ENCODE data around the gene GCC1. TPM values are rescaled to one million over a fixed set of nuclear protein-coding genes. Genes with fewer than 3 reads are reported as not detected.

The GCC1 gene
- total RNA-seq, result 10 to 100 TPM; 26.1 to 32.1 (median 28.7) TPM
- total RNA-seq (2013), result 22.9 TPM

GRCh38 chr7:127585044-127585953 lies at the start of gene GCC1:
TSS of gene GCC1 (minus strand) at chr7:127585596. CDS start at chr7:127585182, 414 bp downstream.
- Histone ChIP-seq H3K27ac (ENCODE audit: low read length) (peak within 1 kb of the TSS; percentile 89), H3K36me3 (ENCODE audit: control insufficient read depth, insufficient read depth, low read length) (peaks cover 24% of the 10 kb centered on the region), H3K9me3 (ENCODE audit: control insufficient read depth, insufficient read depth, low read length) (no peaks in the 10 kb centered on the region), H3K4me3 (ENCODE audit: low read length) (peak within 1 kb of the TSS; percentile 95), H3K4me1 (ENCODE audit: control insufficient read depth, insufficient read depth, low read length) (peaks cover 47% of the 10 kb centered on the region), H3K27me3 (ENCODE audit: control insufficient read depth, insufficient read depth, low read length) (no peaks in the 10 kb centered on the region)
- TF ChIP-seq CTCF (IDR thresholded peaks at IDR 0.05), result no peak
- intact Hi-C loops (cut with micrococcal nuclease), result loop anchor here (1.0 to 5.0 kb wide), 2 partner anchors 66 to 193 kb away; partner anchors contain the start of gene ZNF800
- Mint-ChIP-seq H3K4me3 (peak within 1 kb of the TSS; percentile 95), H3K36me3 (peaks cover 8% of the 10 kb centered on the region), H3K9me3 (no peaks in the 10 kb centered on the region), H3K27me3 (ENCODE audit: low read depth in 2 of 2) (no peaks in the 10 kb centered on the region), H3K27ac (peak within 1 kb of the TSS; percentile 86 to 94), H3K4me1 (peaks cover 69 to 74% of the 10 kb centered on the region in 2 donors)
- WGBS (ENCODE audit: insufficient coverage), result 4% methylated on average over 78 of the region's 78 CpGs
- peak; percentile 81 to 93 (median 83) for ATAC-seq
- DNase-seq, result peak; percentile 96 to 98

GRCh38 chr7:127632276-127632910 lies 47.0 kb upstream of the GCC1 start:
- H3K27ac ChIP-seq (ENCODE audit: low read length), result no peak overlapping the region
- no peak for ATAC-seq
- H3K9me3 Mint-ChIP-seq, result no peaks in the 10 kb centered on the region
- no peaks in the 10 kb centered on the region for H3K4me1 ChIP-seq (ENCODE audit: control insufficient read depth, insufficient read depth, low read length)
- no peak for DNase-seq
- H3K36me3 Mint-ChIP-seq, result no peaks in the 10 kb centered on the region
- no peak overlapping the region for H3K4me3 Mint-ChIP-seq
- TF ChIP-seq CTCF (IDR thresholded peaks at IDR 0.05), result no peak
- no peak overlapping the region for H3K4me3 ChIP-seq (ENCODE audit: low read length)
- H3K27me3 ChIP-seq (ENCODE audit: control insufficient read depth, insufficient read depth, low read length), result peaks cover 3% of the 10 kb centered on the region
- intact Hi-C loops (cut with micrococcal nuclease), result no loop called here
- peaks cover 40 to 41% of the 10 kb centered on the region in 2 donors for H3K27me3 Mint-ChIP-seq (ENCODE audit: low read depth in 2 of 2)
- 92% methylated on average over 7 of the region's 7 CpGs for WGBS (ENCODE audit: insufficient coverage)
- H3K36me3 ChIP-seq (ENCODE audit: control insufficient read depth, insufficient read depth, low read length), result no peaks in the 10 kb centered on the region
- H3K27ac Mint-ChIP-seq, result no peak overlapping the region
- no peaks in the 10 kb centered on the region for H3K4me1 Mint-ChIP-seq
- H3K9me3 ChIP-seq (ENCODE audit: control insufficient read depth, insufficient read depth, low read length), result no peaks in the 10 kb centered on the region

GRCh38 chr7:127629268-127629854 lies 44.0 kb upstream of the GCC1 start:
- Mint-ChIP-seq H3K27ac (no peak overlapping the region), H3K36me3 (no peaks in the 10 kb centered on the region), H3K4me3 (no peak overlapping the region), H3K27me3 (ENCODE audit: low read depth in 2 of 2) (peaks cover 29 to 35% of the 10 kb centered on the region in 2 donors), H3K9me3 (no peaks in the 10 kb centered on the region), H3K4me1 (no peaks in the 10 kb centered on the region)
- DNase-seq (peak in 1 of 2 donors; percentile 44), ATAC-seq (peak; percentile 37 to 54 (median 50))
- Histone ChIP-seq H3K9me3 (ENCODE audit: control insufficient read depth, insufficient read depth, low read length) (no peaks in the 10 kb centered on the region), H3K27me3 (ENCODE audit: control insufficient read depth, insufficient read depth, low read length) (no peaks in the 10 kb centered on the region), H3K27ac (ENCODE audit: low read length) (no peak overlapping the region), H3K4me3 (ENCODE audit: low read length) (no peak overlapping the region), H3K4me1 (ENCODE audit: control insufficient read depth, insufficient read depth, low read length) (no peaks in the 10 kb centered on the region), H3K36me3 (ENCODE audit: control insufficient read depth, insufficient read depth, low read length) (no peaks in the 10 kb centered on the region)
- intact Hi-C loops (cut with micrococcal nuclease), result no loop called here
- TF ChIP-seq CTCF (IDR thresholded peaks at IDR 0.05), result peak; percentile 13
- 4% methylated on average over 5 of the region's 5 CpGs for WGBS (ENCODE audit: insufficient coverage)
